HG03565 (cell line): Measurements from ENCODE around the gene MLIP.
"Not testable (repeated sequence)": the region's sequence is repeated elsewhere in the genome, so short reads cannot be mapped to it uniquely, and the experiment has no call there.

Experiments used
- ATAC-seq: cut with Tn5 transposase; IDR thresholded peaks from one replicate; pipeline ENCODE4 v1.9.1; 2021; ENCODE audit warnings: mild to moderate bottlenecking, moderate library complexity; ENCODE audit not compliant: unreplicated experiment

The MLIP gene, protein sequence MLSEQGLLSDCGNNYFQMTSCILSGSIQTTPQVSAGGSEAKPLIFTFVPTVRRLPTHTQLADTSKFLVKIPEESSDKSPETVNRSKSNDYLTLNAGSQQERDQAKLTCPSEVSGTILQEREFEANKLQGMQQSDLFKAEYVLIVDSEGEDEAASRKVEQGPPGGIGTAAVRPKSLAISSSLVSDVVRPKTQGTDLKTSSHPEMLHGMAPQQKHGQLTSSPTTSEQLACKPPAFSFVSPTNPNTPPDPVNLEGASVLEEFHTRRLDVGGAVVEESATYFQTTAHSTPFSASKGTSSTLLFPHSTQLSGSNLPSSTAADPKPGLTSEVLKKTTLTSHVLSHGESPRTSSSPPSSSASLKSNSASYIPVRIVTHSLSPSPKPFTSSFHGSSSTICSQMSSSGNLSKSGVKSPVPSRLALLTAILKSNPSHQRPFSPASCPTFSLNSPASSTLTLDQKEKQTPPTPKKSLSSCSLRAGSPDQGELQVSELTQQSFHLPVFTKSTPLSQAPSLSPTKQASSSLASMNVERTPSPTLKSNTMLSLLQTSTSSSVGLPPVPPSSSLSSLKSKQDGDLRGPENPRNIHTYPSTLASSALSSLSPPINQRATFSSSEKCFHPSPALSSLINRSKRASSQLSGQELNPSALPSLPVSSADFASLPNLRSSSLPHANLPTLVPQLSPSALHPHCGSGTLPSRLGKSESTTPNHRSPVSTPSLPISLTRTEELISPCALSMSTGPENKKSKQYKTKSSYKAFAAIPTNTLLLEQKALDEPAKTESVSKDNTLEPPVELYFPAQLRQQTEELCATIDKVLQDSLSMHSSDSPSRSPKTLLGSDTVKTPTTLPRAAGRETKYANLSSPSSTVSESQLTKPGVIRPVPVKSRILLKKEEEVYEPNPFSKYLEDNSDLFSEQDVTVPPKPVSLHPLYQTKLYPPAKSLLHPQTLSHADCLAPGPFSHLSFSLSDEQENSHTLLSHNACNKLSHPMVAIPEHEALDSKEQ

DNA sequence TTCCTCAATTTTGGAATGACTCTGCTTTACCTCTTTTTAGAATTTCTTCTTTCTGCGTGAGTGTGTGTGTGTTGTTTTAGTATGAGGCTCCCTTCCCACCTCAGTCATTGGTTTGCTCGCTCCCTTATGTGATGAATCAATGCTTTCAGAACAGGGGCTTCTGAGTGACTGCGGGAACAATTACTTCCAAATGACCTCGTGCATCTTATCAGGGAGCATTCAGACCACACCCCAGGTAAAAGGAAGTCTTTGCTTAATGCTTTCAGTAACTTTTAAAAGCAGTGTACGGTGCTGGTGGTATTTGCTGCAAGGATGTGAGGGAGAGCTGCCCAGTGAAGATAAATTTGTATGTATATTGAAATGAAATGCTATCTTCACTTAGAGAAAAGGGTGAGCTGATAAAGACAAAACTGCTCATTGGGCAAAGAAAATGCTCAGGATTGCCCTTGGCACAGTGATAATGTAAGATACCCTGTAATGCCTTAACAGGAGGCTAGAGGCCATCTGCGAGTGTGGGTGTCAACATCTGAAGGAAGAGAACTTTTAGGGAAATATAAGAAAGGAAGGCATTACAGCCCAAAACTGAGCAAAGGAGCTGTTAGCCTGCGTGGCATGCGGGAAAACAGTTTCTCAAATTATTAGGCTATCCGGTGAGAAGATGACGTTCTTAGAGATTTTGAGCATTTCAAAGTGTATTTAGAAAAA, at the start of gene MLIP:
TSS of gene MLIP (plus strand) at position 103 of the 705 bp plus-strand sequence. CDS start at position 140, 37 bp downstream.
- no peak for ATAC-seq

- ATAC-seq, result no peak
Measured at GRCh38 chr6:54063228-54063539, 48.1 kb upstream of the MLIP start.

DNA sequence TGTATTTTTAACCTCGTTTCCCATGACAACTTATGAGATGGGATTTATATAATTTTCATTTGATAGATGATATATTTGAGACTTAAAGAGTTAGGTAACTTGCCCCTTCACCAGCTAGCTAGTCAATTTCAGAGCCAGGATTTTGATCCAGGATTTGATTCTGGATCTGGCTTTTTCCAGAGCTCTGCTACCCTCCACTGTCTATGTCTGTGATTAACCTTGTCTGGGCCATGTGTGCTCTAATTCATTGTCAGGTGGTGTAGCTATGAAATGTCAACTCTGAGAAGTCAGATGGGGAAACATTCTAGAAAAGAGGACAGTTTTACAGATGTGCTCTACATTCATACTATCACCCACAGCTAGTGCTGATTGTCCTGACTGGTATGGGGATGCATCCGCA, 42.5 kb upstream of the MLIP start:
- no peak for ATAC-seq

- no peak for ATAC-seq
Measured at GRCh38 chr6:54070025-54070424, 41.2 kb upstream of the MLIP start.

DNA sequence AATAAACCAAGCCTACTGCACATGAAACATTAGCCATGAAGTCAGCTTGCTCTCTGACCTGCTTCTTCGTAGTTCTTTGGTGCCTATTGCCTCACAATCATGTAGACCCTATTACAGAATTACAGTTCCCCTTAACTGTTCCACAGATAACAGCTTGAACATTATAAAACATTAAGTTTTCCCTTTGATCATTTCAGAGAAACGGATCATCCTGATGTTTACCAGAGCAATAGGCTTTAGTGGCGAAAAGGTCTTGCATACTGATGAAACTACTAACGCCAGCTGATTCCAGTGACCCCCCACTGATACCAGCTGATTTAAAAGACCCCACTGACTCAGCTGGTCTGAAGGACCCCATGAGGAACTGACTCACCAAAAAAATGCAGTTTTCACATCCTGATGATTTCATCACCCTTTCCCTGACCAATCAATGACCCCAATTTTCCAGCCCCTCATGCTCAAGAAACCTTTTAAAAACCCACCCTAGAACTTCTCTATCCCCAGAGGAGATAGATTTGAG, 39.4 kb upstream of the MLIP start:
- ATAC-seq, result no peak

DNA sequence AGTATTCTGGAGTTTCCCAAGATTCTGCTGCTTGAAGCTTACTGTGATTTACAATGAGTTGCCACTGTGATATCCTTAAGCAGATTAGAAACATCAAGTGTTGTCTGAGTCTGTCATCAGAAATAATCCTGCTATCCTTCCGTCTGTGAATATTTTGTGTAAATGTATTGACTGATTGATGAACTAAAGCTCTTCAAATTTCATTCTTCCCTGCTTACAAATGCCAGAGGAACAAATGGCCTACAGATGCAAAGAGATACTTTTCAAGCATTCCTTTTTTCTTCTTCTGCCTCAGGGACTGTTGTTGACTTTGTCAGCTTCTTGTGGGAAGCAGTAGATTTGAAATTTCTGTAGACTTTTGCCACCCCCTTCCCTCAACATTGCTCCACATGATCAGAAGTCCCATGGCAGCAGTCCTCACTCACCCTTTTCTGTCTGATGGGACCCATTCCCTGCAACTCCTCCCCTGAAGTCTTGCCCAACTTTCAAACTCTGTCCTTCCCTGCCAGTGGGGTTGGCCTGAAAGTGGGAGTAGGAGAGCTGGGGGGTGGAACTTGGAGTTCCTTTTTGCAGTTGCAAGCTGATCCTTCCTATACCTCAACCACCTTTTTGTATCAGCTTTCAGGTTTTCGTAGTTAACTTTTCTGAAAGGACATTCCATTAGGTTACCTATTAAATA, 38.5 kb upstream of the MLIP start:
- no peak for ATAC-seq

DNA sequence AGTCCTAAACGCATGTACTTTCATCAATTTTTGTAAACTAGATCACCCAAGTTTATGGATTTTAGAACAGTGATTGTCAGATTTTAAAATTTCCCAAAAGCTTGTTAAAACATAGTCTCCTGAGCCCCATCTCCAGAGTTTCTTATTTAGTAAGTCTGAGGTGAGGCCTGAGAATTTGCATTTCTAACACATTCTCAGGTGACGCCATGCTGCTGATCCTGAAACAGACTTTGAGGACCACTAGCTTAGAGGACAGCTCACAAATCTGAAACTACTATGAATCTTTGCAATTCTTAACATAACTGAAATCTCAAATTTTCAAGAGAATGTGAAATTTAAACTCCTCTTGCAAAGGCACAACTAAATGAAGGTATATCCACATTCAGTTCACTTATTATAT, 37.8 kb upstream of the MLIP start:
- no peak for ATAC-seq

GRCh38 chr6:54074109-54074508, 37.1 kb upstream of the MLIP start:
- ATAC-seq, result no peak

- ATAC-seq, result no peak
Measured at GRCh38 chr6:54074578-54075195, 36.6 kb upstream of the MLIP start.

DNA sequence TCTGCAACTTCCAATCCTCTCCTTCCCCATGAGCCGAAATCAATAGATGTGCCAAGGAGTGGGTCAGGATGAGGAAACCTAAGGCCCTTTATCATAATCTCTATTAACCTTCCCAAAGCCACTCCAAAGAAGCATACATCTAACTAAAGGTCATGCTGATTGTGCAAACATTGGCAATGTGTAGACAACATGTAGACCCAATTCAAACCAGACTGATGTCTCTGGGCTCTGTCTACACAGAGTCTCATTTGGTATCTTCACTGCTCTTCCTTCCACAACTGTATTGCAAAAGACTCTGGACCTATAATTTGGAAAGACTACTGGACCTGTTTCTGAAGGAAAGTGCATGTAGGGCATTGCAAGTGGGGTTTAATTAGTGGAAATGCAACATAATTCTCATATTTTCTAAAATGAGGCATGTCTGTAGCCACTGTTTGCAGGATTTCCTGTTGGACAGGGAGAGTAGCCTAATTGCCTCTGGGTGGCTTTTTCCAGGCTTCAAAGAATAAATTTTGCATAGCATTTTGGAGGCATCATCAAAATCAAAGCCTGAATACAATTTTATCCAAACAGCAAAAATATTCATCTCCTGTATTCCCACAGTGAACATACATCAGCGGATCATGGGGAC, 35.0 kb upstream of the MLIP start:
- no peak for ATAC-seq

DNA sequence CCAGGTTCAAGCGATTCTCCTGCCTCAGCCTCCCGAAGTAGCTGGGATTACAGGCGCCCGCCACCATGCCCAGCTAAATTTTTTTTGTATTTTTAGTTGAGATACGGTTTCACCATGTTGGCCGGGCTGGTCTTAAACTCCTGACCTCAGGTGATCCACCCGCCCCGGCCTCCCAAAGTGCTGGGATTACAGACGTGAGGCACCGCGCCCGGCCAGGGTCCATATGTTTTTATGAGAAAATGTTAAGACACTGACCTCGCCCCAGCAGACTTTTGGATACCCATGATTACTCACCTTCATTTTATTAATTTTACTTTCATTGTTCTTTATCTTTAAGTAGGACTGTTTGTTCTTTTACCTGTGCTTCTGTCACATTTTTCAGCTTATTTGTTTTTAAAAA, 29.7 kb upstream of the MLIP start:
- not testable (repeated sequence) for ATAC-seq

DNA sequence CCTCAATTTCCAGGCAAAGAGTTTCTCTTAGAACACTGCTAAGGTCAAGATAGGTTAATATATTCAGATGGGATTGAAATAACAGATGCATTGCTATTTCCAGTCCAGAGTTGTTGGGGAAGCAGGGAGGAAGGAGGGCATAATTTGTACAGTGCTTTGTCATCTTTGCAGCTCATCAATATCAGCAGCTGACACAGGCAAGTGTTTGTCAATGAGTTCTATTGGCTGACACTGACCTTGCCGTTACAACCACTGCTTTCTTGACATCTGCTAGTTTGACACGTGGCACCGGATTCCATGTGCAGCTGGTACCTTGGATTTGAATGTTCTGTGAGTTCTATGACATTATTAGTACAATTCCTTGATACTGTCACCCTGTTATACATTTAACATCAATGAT, 28.0 kb upstream of the MLIP start:
- no peak for ATAC-seq

GRCh38 chr6:54084231-54084630, 27.0 kb upstream of the MLIP start:
- no peak for ATAC-seq

DNA sequence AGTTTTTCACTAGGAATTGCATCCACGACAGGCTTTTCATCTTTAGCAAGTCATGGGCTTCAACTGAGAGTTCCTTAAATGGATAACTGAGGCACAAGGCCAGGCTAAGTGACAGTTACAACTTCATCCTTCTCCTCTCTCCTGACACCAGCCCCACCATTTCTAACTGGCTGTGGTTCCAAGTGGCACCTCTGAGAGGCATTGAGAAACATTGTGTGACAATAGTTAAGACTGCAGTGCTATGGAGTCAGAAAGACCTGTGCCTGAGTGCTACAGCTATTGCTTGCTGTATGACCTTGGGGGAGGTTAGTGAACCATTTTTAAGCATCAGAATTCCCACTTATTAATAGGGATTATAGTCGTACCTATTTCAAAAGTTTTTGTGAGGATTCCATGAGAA, 26.2 kb upstream of the MLIP start:
- no peak for ATAC-seq

DNA sequence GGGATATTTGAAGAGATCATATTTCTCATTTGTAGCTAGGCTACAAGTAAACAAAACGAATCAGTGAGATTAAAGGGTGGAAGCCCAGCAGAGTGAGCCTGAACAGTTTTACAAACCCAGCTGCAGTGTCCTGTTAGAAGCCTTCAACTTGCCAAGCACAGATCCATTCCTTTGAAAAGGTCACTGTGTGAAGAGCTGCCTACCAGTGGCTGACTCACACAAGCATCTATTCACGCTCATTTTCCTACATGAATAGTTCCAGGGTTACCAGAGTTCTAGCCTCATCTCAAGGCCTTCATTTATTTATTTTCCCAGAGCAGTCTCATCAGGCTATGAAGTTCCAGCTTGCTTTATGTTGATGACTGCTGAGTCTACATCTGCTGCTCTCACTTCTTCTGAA, 25.7 kb upstream of the MLIP start:
- no peak for ATAC-seq

GRCh38 chr6:54086439-54086838, 24.8 kb upstream of the MLIP start:
- no peak for ATAC-seq

GRCh38 chr6:54087721-54088120, 23.5 kb upstream of the MLIP start:
- ATAC-seq, result no peak

DNA sequence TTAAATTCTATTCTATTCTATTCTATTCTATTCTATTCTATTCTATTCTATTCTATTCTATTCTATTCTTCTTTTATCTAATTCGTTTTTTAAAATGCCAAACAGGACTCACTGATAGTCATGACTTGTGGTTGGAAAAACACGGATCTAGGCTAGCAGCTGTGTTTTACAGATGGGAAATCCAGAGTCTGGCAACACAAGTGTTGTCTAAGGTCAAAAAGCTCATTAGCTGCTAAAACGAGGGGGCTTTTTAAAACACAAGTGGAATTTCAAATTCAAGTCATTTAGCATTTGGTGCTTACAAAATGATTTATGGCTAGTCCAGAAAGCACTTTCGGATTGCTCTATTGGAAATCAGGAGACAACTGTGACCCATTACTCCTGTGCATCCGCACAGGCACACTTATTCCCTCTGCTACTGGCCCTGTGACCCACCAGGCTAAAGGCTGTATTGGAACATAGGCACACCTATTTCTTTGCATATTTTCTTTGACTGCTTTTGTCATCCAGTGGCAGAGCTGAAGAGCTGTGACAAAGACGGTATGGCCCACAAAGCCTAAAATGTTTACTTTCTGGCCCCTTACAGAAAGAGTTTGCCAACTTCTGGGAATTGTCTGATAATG, 17.8 kb upstream of the MLIP start:
- ATAC-seq, result no peak

GRCh38 chr6:54094293-54094692, 16.9 kb upstream of the MLIP start:
- no peak for ATAC-seq
